ENCODE measurements around the gene KCTD14.
"Not testable (repeated sequence)": the region's sequence is repeated elsewhere in the genome, so short reads cannot be mapped to it uniquely, and the experiment has no call there.

The KCTD14 gene

DNA sequence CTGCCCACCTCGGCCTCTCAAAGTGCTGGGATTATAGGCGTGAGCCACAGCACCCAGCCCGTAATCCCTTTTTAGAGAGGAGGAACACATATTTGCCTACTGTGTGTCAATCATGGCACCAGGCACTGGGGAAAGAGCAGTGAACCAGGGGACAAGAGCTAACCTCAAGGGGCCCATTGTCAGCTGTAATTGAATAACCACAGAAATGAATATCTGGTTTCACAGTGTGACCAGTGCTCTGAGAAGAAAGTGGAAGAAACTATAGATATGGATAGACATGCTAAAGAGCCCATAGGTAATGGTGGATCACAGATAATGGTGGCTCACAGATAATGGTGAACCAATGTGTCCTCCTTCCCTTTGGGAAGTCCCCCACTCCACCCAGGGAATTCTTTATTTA, 8.6 kb upstream of the KCTD14 start:
- TF ChIP-seq, protein P1, sequence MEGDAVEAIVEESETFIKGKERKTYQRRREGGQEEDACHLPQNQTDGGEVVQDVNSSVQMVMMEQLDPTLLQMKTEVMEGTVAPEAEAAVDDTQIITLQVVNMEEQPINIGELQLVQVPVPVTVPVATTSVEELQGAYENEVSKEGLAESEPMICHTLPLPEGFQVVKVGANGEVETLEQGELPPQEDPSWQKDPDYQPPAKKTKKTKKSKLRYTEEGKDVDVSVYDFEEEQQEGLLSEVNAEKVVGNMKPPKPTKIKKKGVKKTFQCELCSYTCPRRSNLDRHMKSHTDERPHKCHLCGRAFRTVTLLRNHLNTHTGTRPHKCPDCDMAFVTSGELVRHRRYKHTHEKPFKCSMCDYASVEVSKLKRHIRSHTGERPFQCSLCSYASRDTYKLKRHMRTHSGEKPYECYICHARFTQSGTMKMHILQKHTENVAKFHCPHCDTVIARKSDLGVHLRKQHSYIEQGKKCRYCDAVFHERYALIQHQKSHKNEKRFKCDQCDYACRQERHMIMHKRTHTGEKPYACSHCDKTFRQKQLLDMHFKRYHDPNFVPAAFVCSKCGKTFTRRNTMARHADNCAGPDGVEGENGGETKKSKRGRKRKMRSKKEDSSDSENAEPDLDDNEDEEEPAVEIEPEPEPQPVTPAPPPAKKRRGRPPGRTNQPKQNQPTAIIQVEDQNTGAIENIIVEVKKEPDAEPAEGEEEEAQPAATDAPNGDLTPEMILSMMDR (conservative IDR thresholded peaks at IDR 0.05; ENCODE audit: low read length): no peak
- H3K4me3 ChIP-seq (ENCODE audit: low read length): no peak overlapping the region
- DNase-seq (ENCODE audit: low read depth): no peak

DNA sequence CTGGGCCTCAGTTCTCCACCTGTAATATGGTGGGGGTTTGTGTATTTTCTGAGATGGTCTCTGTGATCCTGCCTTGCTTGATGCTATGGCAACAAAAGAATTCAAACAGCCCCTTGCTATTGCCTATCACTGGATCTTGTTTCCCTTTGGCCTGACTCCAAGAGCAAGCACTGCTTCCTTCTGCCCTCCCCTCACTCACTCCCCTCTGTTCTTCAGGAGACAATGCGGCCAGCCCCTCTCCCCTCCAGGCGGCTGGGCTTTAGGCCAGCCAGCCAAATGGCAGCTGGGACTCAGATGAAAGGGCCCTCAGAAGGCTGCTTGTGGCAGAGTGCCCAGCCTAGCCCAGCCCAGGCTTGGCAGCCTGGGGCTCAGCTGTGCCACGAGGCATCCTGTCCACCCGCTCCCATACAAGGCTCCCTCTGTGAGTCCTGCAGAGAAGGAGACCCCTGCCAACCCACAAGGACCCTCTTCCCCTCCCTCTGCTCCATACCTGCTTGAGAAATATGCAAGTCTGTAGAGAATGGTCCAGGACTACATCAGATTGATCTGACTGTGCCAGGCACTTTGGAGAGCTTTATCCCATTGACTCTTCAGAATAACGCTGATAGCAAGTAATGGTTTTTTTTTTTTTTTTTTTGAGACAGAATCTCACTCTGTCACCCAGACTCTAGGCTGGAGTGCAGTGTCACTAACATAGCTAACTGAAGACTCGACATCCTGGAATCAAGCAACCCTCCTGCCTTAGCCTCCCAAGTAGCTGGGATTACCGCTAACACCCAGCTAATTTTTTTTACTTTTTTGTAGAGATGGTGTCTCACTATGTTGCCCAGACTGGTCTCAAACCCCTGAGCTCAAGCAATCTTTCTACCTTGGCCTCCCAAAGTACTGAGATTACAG, 7.6 kb upstream of the KCTD14 start:
- no peak overlapping the region for H3K4me3 ChIP-seq (ENCODE audit: low read length)
- peak; percentile 41 for DNase-seq (ENCODE audit: low read depth)
- TF ChIP-seq, protein P1 (conservative IDR thresholded peaks at IDR 0.05; ENCODE audit: low read length): no peak

DNA sequence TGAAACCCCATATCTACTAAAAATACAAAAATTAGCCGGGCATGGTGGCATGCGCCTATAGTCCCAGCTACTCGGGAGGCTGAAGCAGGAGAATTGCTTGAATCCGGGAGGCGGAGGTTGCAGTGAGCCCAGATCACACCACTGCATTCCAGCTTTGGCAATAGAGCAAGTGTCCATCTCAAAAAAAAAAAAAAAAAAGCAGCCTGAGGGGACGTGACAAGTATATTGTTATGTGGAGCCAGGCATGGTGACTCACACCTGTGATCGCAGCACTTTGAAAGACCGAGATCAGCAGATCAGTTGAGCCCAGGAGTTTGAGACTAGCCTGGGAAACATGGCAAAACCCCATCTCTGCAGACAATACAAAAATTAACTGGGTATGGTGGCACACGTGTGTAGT, 5.3 kb upstream of the KCTD14 start:
- not testable (repeated sequence) for DNase-seq (ENCODE audit: low read depth); H3K4me3 ChIP-seq (ENCODE audit: low read length)

DNA sequence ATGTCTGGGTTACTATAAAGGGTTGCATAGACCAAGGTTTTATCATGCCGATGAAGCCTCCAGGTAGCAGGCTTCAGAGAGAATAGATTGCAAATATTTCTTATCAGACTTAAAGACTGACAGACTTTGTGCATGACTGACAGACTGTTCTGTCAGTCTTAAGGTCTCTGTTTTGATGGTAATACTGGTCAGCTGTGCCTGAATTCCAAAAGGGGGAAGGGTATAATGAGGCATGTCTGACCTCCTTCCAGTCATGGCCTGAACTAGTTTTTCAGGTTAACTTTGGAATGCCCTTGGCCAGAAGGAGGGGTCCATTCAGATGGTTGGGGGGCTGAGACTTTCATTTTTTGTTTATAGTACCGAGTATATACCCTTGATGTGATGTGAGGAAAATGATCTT, 4.7 kb upstream of the KCTD14 start:
- TF ChIP-seq, protein P1 (conservative IDR thresholded peaks at IDR 0.05; ENCODE audit: low read length): no peak
- no peak for DNase-seq (ENCODE audit: low read depth)
- no peak overlapping the region for H3K4me3 ChIP-seq (ENCODE audit: low read length)

DNA sequence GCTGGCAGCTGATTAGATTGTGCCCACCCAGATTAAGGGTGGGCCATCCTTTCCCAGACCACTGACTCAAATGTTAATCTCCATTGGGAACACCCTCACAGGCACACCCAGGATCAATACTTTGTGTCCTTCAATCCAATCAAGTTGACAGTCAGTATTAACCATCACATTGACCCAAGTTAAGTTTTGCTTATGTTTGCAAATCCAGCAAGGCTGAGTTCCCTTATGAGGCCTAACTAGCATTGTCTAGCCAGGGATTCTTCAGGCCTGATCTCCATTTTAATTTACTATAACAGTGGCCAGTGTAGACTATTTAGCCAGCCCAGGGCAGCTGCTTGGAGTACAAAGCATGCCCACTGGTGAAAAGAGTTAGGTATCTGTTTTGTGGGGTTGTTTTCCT, 2.3 kb upstream of the KCTD14 start:
- no peak for DNase-seq (ENCODE audit: low read depth)
- no peak overlapping the region for H3K4me3 ChIP-seq (ENCODE audit: low read length)
- TF ChIP-seq, protein P1 (conservative IDR thresholded peaks at IDR 0.05; ENCODE audit: low read length): no peak

DNA sequence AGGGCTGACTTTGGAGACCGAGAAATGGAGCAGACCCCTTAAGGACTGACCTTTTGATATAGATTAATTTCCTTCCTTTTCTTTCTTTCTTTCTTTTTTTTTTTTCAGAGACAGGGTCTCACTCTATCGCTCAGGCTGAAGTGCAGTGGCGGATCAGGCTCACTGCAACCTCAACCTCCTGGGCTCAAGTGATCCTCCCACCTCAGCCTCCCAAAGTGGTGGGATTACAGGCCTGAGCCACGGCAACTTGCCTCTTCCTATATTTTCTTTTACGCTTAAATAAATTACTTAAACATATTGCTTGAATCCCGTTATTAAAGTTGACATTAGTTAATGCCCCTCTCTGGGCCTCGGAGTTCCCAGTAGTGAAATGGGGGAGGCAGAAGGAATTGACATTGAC, 350 bp upstream of the KCTD14 start:
- TF ChIP-seq, protein P1 (conservative IDR thresholded peaks at IDR 0.05; ENCODE audit: low read length): no peak
- no peak overlapping the region; the same call in 1 of the 2 replicates for H3K4me3 ChIP-seq (ENCODE audit: low read length)
- no peak for DNase-seq (ENCODE audit: low read depth)

DNA sequence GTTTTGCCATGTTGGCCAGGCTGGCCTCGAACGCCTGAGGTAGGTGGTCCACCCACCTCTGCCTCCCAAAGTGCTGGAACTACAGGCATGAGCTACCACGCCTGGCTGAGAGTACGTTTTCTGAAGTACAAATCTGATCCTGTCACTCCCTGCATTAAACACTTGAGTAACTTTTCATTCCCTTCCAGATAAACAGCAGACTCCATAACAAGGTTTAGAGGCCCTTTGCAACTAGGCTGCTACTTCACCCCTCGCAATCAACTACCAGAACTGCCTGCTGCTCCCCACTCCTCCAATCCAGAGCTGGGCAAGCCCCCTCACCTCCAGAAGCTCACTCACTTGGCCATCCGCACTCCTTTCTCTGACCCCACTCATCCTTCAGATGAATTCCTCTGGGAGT, 1.5 kb downstream of the KCTD14 start:
- DNase-seq (ENCODE audit: low read depth): no peak
- TF ChIP-seq, protein P1 (conservative IDR thresholded peaks at IDR 0.05; ENCODE audit: low read length): no peak
- no peak overlapping the region for H3K4me3 ChIP-seq (ENCODE audit: low read length)

Data from AG10803 (cell line).